Hair follicular keratinocyte (primary cell): ENCODE results near the gene CPLANE1. TPM values are rescaled to one million over a fixed set of nuclear protein-coding genes. Genes with fewer than 3 reads are reported as not detected.

Source experiments
- total RNA-seq: library from RNA; depleted of rRNA; stranded (reverse); fragments of >200 nt; gene quantifications from 2 replicates; pipeline ENCODE4 v1.2.3, GENCODE V29; 2015

CPLANE1 gene
- total RNA-seq, result 4.7 and 7.6 TPM in 2 replicates

DNA sequence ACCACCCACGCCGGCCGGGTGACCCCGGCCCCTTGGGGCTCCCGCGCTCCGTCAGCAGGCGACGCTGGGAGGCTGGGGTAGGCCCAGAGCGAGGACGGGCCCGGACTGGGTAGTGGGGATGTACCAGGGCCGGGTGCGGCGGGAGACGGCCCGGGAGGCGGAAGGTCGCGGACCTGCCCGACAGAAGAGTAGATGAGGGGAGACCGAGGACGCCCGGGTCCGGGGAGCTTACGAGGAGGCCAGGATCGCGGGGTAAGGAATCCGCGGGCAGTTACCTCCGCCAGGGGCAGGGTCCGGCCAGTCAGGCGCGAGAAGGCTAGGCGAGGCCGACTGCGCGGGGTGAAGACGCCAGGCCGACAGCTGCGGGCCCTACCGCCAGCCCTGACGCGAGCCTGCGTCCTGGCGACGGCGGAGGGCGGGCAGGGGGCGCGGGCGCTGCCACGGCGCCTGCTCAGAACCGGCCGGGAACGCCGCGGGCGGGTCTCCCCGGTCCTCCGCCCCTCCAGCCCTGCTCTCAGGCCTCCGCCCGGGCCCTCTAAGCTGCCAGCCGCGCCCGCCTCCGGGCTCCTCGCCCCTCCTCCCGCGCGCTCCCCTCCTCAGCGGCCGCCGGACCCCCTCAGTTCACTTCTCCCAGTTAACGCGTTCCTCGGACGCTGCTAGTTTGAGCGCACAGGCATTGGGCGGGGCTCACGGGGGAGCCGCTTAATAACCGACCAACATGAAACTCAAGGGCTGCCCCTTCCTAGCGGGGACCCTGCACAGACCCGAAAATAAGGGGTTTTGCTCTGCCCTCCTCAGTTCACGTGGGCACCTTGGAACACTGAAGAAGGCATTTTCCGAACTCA lies at the start of gene CPLANE1:
Gene CPLANE1 (minus strand): TSS at position 407 of the 845 bp plus-strand sequence. CDS start 1,678 bp downstream, outside the sequence.

Other genes starting within 250 kb of the CPLANE1 start
- gene NUP155, start 121.7 kb upstream of the CPLANE1 start, total RNA-seq, result 25.0 and 31.3 TPM in 2 replicates
- gene WDR70, start 129.9 kb upstream of the CPLANE1 start, total RNA-seq, result 17.6 and 27.3 TPM in 2 replicates